ENCODE data around the gene HTRA3. TPM values are rescaled to one million over a fixed set of nuclear protein-coding genes. Genes with fewer than 3 reads are reported as not detected.

Gene HTRA3
- total RNA-seq: 17.7 and 19.4 TPM in 2 replicates
- 34.9 and 39.4 TPM in 2 replicates for polyA plus RNA-seq

- no peaks in the 10 kb centered on the region for H3K79me2 ChIP-seq
- H3K4me2 ChIP-seq: peak within 1 kb of the TSS; percentile 83
- H3K27me3 ChIP-seq: peaks cover 20% of the 10 kb centered on the region
- no peaks in the 10 kb centered on the region for H4K20me1 ChIP-seq (ENCODE audit: insufficient read depth, poor library complexity, severe bottlenecking)
- H3K9me2 ChIP-seq (replicated peaks; ENCODE audit: insufficient read depth): no peaks in the 10 kb centered on the region
- no peak within 1 kb of the TSS for H3K27ac ChIP-seq
- no peaks in the 10 kb centered on the region for H3K36me3 ChIP-seq (replicated peaks; ENCODE audit: insufficient read depth, low read depth)
- peak within 1 kb of the TSS; percentile 36 for H3K4me3 ChIP-seq
- no peak for TF ChIP-seq EZH2phosphoT487 (IDR thresholded peaks at IDR 0.05; ENCODE audit: low read depth, severe bottlenecking, unreplicated experiment)
- peak; percentile 74 for TF ChIP-seq EZH2 (IDR thresholded peaks at IDR 0.05; ENCODE audit: borderline replicate concordance)
- TF ChIP-seq CTCF (IDR thresholded peaks at IDR 0.05; ENCODE audit: poor library complexity): no peak
- peaks cover 37% of the 10 kb centered on the region for H3K4me1 ChIP-seq (ENCODE audit: insufficient read depth)
- H3K9me3 ChIP-seq (ENCODE audit: low read depth): no peaks in the 10 kb centered on the region
- no peak within 1 kb of the TSS for H2AFZ ChIP-seq
- peak; percentile 68 for DNase-seq (ENCODE audit: low spot score)
- 11% methylated on average over 54 of the region's 111 CpGs for WGBS (ENCODE audit: low lambda C conversion rate, missing lambda C conversion rate)
Observed at GRCh38 chr4:8269535-8270417, at the start of gene HTRA3. HTRA3 (plus strand) TSS chr4:8269754; CDS start chr4:8269969, 215 bp downstream.

- Histone ChIP-seq H3K79me2 (no peaks in the 10 kb centered on the region), H3K27me3 (no peaks in the 10 kb centered on the region), H4K20me1 (ENCODE audit: insufficient read depth, poor library complexity, severe bottlenecking) (no peaks in the 10 kb centered on the region), H3K27ac (peak overlapping the region; percentile 63), H3K4me1 (ENCODE audit: insufficient read depth) (no peaks in the 10 kb centered on the region), H3K9me3 (ENCODE audit: low read depth) (no peaks in the 10 kb centered on the region), H3K4me3 (no peak overlapping the region), H2AFZ (no peak overlapping the region), H3K4me2 (no peak overlapping the region), H3K36me3 (replicated peaks; ENCODE audit: insufficient read depth, low read depth) (no peaks in the 10 kb centered on the region), H3K9me2 (replicated peaks; ENCODE audit: insufficient read depth) (no peaks in the 10 kb centered on the region)
- TF ChIP-seq CTCF (IDR thresholded peaks at IDR 0.05; ENCODE audit: poor library complexity): no peak
- TF ChIP-seq EZH2 (IDR thresholded peaks at IDR 0.05; ENCODE audit: borderline replicate concordance): no peak
- no peak for TF ChIP-seq EZH2phosphoT487 (IDR thresholded peaks at IDR 0.05; ENCODE audit: low read depth, severe bottlenecking, unreplicated experiment)
- WGBS (ENCODE audit: low lambda C conversion rate, missing lambda C conversion rate): 87% methylated on average over 7 of the region's 7 CpGs
- DNase-seq (ENCODE audit: low spot score): no peak
Observed at GRCh38 chr4:8220661-8221450, 48.7 kb upstream of the HTRA3 start.

- Histone ChIP-seq H3K4me1 (ENCODE audit: insufficient read depth) (peaks cover 4% of the 10 kb centered on the region), H3K36me3 (replicated peaks; ENCODE audit: insufficient read depth, low read depth) (no peaks in the 10 kb centered on the region), H3K27me3 (no peaks in the 10 kb centered on the region), H2AFZ (no peak overlapping the region), H3K27ac (peak overlapping the region; percentile 63), H3K79me2 (no peaks in the 10 kb centered on the region), H3K9me2 (replicated peaks; ENCODE audit: insufficient read depth) (no peaks in the 10 kb centered on the region), H3K9me3 (ENCODE audit: low read depth) (no peaks in the 10 kb centered on the region), H3K4me3 (no peak overlapping the region), H4K20me1 (ENCODE audit: insufficient read depth, poor library complexity, severe bottlenecking) (no peaks in the 10 kb centered on the region), H3K4me2 (no peak overlapping the region)
- 49% methylated on average over 5 of the region's 5 CpGs for WGBS (ENCODE audit: low lambda C conversion rate, missing lambda C conversion rate)
- no peak for TF ChIP-seq EZH2 (IDR thresholded peaks at IDR 0.05; ENCODE audit: borderline replicate concordance)
- no peak for TF ChIP-seq CTCF (IDR thresholded peaks at IDR 0.05; ENCODE audit: poor library complexity)
- TF ChIP-seq EZH2phosphoT487 (IDR thresholded peaks at IDR 0.05; ENCODE audit: low read depth, severe bottlenecking, unreplicated experiment): no peak
- no peak for DNase-seq (ENCODE audit: low spot score)
Observed at GRCh38 chr4:8221476-8221875, 48.1 kb upstream of the HTRA3 start.

All from hepatocyte (in vitro differentiated cells).